Mucosa of descending colon (tissue), 3 donors: ENCODE measurements around the gene PCDHB13. TPM values are rescaled to one million over a fixed set of nuclear protein-coding genes. Genes with fewer than 3 reads are reported as not detected.

ENCODE experiments used
- ATAC-seq: fragments of 200-7000 bp; cut with Tn5 transposase; one replicate; pipeline ENCODE4 v1.9.1; 2020; ENCODE audit warnings: mild to moderate bottlenecking, moderate library complexity
- DNase-seq, 3 donors: peaks; one replicate each; pipeline ENCODE4 v3.0.0-alpha.2; 2020
- H3K36me3 ChIP-seq: fragments of 200-600 bp; one replicate; pipeline ENCODE4 v1.8.0; 2021; ENCODE audit warnings: low read depth, mild to moderate bottlenecking
- H3K4me1 ChIP-seq: fragments of 200-600 bp; one replicate; pipeline ENCODE4 v1.8.0; 2021; ENCODE audit warnings: low read depth, mild to moderate bottlenecking
- H3K4me3 ChIP-seq: fragments of 200-600 bp; one replicate; pipeline ENCODE4 v1.8.0; 2021; ENCODE audit warnings: mild to moderate bottlenecking
- H3K9me3 ChIP-seq: fragments of 200-600 bp; one replicate; pipeline ENCODE4 v1.8.0; 2021; ENCODE audit warnings: mild to moderate bottlenecking
- intact Hi-C, 2 donors: fragments of 100-400 bp; cut with DNase I in 1 of 2; cut with micrococcal nuclease in 1 of 2; formaldehyde crosslinking; loops; one replicate each; pipeline versions ENCODE4 v1.11.0 to v1.11.1; 2022; cut with DNase I, micrococcal nuclease
- total RNA-seq, 3 donors: library from RNA; stranded (reverse); fragmentation: NEBNext Ultra II Directional in 2 of 3; extraction: Animal tissue kit (Norgen Biotek cat#: 25700) in 2 of 3; gene quantifications; one replicate each; pipeline versions ENCODE4 v1.2.1 to v1.2.4, GENCODE V29; 2021 to 2023
- TF ChIP-seq, protein P1 (sequence below): fragments of 200-600 bp; IDR thresholded peaks from one replicate; pipeline ENCODE4 v1.8.0; 2022; ENCODE audit warnings: antibody characterized with exemption, mild to moderate bottlenecking
- donor health status: DM: no; HTN: no; CAD: no; lungs with moderate emphysema.
- donor health status: DM: no; HTN: no; CAD: no.
- donor health status: DM: no; HTN: yes; CAD: no.

PCDHB13 gene
- total RNA-seq, 3 donors from 2014 or later = 1.2 to 4.3 (median 1.9) TPM

DNA sequence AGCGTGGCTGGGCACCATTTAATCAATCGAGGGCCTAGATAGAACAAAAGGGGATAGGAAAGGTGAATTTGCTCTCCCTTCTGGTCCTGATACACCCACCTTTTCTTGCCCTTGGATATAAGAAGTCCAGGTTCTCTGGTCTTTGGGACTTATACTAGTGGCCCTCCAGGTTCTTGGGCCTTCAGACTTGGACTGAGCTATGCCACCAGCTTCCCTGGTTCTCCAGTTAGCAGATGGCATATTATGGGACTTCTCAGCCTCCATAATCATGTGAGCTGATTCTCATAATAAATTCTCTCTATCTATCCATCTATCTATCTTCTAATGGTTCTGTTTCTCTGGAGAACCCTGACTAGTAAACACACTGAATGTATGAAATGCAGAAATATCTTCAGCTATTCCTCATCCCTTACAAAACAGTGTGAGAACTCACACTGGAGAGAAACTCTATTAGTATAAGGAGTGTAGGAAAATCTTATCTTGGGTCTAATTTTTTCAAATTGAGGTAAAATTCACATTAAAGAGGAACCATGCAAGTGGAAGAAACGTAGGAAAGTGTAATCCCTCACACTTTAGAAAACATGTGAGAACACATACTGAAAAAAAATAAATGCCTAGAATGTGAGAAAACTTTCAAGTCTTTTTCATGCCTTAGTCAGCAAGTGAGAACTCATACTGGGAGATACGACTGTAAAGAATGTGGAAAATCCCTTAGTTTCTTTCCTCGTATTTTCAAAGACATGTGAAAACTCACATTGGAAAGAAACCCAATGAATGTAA lies 46.9 kb downstream of the PCDHB13 start:
- intact Hi-C loops = no loop called here
- H3K4me1 ChIP-seq = no peaks in the 10 kb centered on the region
- peaks cover 100% of the 10 kb centered on the region for H3K9me3 ChIP-seq
- TF ChIP-seq, protein P1, sequence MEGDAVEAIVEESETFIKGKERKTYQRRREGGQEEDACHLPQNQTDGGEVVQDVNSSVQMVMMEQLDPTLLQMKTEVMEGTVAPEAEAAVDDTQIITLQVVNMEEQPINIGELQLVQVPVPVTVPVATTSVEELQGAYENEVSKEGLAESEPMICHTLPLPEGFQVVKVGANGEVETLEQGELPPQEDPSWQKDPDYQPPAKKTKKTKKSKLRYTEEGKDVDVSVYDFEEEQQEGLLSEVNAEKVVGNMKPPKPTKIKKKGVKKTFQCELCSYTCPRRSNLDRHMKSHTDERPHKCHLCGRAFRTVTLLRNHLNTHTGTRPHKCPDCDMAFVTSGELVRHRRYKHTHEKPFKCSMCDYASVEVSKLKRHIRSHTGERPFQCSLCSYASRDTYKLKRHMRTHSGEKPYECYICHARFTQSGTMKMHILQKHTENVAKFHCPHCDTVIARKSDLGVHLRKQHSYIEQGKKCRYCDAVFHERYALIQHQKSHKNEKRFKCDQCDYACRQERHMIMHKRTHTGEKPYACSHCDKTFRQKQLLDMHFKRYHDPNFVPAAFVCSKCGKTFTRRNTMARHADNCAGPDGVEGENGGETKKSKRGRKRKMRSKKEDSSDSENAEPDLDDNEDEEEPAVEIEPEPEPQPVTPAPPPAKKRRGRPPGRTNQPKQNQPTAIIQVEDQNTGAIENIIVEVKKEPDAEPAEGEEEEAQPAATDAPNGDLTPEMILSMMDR = no peak
- no peak for DNase-seq
- no peak overlapping the region for H3K4me3 ChIP-seq
- H3K36me3 ChIP-seq = no peaks in the 10 kb centered on the region
- no peak for ATAC-seq

DNA sequence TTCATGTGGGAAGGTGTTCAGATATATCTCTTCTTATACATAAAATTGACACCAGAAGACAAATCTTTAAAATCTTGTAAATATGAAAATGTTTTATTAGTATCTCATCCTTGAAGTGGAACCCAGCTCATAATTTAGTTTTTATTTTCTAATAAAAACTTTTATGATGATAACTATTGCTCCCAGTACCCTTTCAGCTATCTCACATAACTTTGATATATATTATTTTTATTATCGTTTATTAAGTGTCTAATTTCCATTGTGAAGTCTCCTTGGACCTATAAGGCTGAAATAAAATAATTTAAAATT lies 47.5 kb downstream of the PCDHB13 start:
- intact Hi-C loops = no loop called here

More for the DNA sequence above, 47.5 kb downstream of the PCDHB13 start:
- TF ChIP-seq, protein P1 = no peak
- Histone ChIP-seq H3K36me3 (no peaks in the 10 kb centered on the region), H3K4me1 (no peaks in the 10 kb centered on the region), H3K4me3 (no peak overlapping the region), H3K9me3 (peaks cover 100% of the 10 kb centered on the region)
- DNase-seq (no peak), ATAC-seq (no peak)

Other genes with a start within 250 kb of the PCDHB13 start
- gene PCDHAC2, start 247.4 kb upstream of the PCDHB13 start, total RNA-seq = 1 to 10 TPM in 1 of 3 donors, under 1 TPM in 2; 0.31 to 1.3 (median 0.61) TPM
- gene PCDHB1, start 162.5 kb upstream of the PCDHB13 start, total RNA-seq = under 1 TPM in 1 of 3 donors, not detected in 2; 0.25 TPM
- gene PCDHB2, start 119.3 kb upstream of the PCDHB13 start, total RNA-seq = 1 to 10 TPM in 2 of 3 donors, under 1 TPM in 1; 0.82 to 5.5 (median 1.1) TPM
- gene PCDHB3, start 113.4 kb upstream of the PCDHB13 start, total RNA-seq = 1 to 10 TPM in 1 of 3 donors, under 1 TPM in 2; 0.58 to 1.9 (median 0.90) TPM
- 1 to 10 TPM in 1 of 3 donors, under 1 TPM in 2; 0.35 to 3.4 (median 0.80) TPM for gene PCDHB4, start 92.1 kb upstream of the PCDHB13 start, total RNA-seq
- gene PCDHB5, start 78.7 kb upstream of the PCDHB13 start, total RNA-seq = 1 to 10 TPM in 1 of 3 donors, under 1 TPM in 2; 0.41 to 3.0 (median 0.60) TPM
- gene PCDHB6, start 63.9 kb upstream of the PCDHB13 start, total RNA-seq = under 1 TPM; 0.24 to 0.60 (median 0.29) TPM
- 1 to 10 TPM in 1 of 3 donors, under 1 TPM in 1, not detected in 1; 0.55 to 2.5 TPM for gene PCDHB7, start 41.3 kb upstream of the PCDHB13 start, total RNA-seq
- gene PCDHB8, start 36.1 kb upstream of the PCDHB13 start, total RNA-seq = 1 to 10 TPM in 1 of 3 donors, under 1 TPM in 2; 0.12 to 2.1 (median 0.72) TPM
- gene PCDHB16, start 31.5 kb upstream of the PCDHB13 start, total RNA-seq = 1 to 10 TPM in 1 of 3 donors, under 1 TPM in 2; 0.49 to 3.4 (median 0.89) TPM
- gene PCDHB9, start 26.8 kb upstream of the PCDHB13 start, total RNA-seq = 1 to 10 TPM in 1 of 3 donors, under 1 TPM in 2; 0.26 to 2.4 (median 0.70) TPM
- 1 to 10 TPM in 1 of 3 donors, under 1 TPM in 2; 0.35 to 4.9 (median 0.60) TPM for gene PCDHB10, start 21.6 kb upstream of the PCDHB13 start, total RNA-seq
- 1 to 10 TPM in 2 of 3 donors, under 1 TPM in 1; 0.55 to 5.8 (median 1.3) TPM for gene PCDHB11, start 14.3 kb upstream of the PCDHB13 start, total RNA-seq
- 1 to 10 TPM in 1 of 3 donors, under 1 TPM in 2; 0.52 to 3.9 (median 0.67) TPM for gene PCDHB12, start 5.2 kb upstream of the PCDHB13 start, total RNA-seq
- gene PCDHB14, start 9.4 kb downstream of the PCDHB13 start, total RNA-seq = 1 to 10 TPM in 2 of 3 donors, under 1 TPM in 1; 0.98 to 6.1 (median 2.0) TPM
- gene PCDHB15, start 31.5 kb downstream of the PCDHB13 start, total RNA-seq = 1 to 10 TPM in 2 of 3 donors, under 1 TPM in 1; 0.69 to 4.3 (median 1.2) TPM
- gene SLC25A2, start 90.1 kb downstream of the PCDHB13 start, total RNA-seq = 1 to 10 TPM; 1.2 to 1.7 (median 1.5) TPM
- gene TAF7, start 106.9 kb downstream of the PCDHB13 start, total RNA-seq = 10 to 100 TPM; 52.6 to 70.4 (median 56.9) TPM
- 1 to 10 TPM in 1 of 3 donors, under 1 TPM in 2; 0.35 to 1.6 (median 0.43) TPM for gene PCDHGA1, start 116.6 kb downstream of the PCDHB13 start, total RNA-seq
- gene PCDHGA2, start 124.8 kb downstream of the PCDHB13 start, total RNA-seq = 1 to 10 TPM in 1 of 3 donors, under 1 TPM in 2; 0.41 to 3.8 (median 0.51) TPM
- gene PCDHGA3, start 129.9 kb downstream of the PCDHB13 start, total RNA-seq = 1 to 10 TPM in 1 of 3 donors, under 1 TPM in 2; 0.24 to 2.2 (median 0.43) TPM
- gene PCDHGB1, start 136.2 kb downstream of the PCDHB13 start, total RNA-seq = 1 to 10 TPM; 1.0 to 4.1 (median 1.2) TPM
- 1 to 10 TPM in 2 of 3 donors, under 1 TPM in 1; 0.90 to 4.6 (median 1.2) TPM for gene PCDHGA4, start 141.1 kb downstream of the PCDHB13 start, total RNA-seq
- gene PCDHGB2, start 146.1 kb downstream of the PCDHB13 start, total RNA-seq = 1 to 10 TPM; 1.5 to 5.7 (median 2.8) TPM
- gene PCDHGA5, start 150.2 kb downstream of the PCDHB13 start, total RNA-seq = 1 to 10 TPM; 1.2 to 4.2 (median 1.2) TPM
- gene PCDHGB3, start 156.3 kb downstream of the PCDHB13 start, total RNA-seq = 1 to 10 TPM; 2.0 to 6.3 (median 2.0) TPM
- gene PCDHGA6, start 160.0 kb downstream of the PCDHB13 start, total RNA-seq = 1 to 10 TPM; 1.6 to 6.7 (median 1.9) TPM
- gene PCDHGA7, start 168.8 kb downstream of the PCDHB13 start, total RNA-seq = 1 to 10 TPM; 1.0 to 5.6 (median 1.7) TPM
- gene PCDHGB4, start 173.8 kb downstream of the PCDHB13 start, total RNA-seq = 1 to 10 TPM in 2 of 3 donors, under 1 TPM in 1; 0.65 to 5.3 (median 1.2) TPM
- 1 to 10 TPM in 1 of 3 donors, under 1 TPM in 2; 0.78 to 3.8 (median 0.87) TPM for gene PCDHGA8, start 178.7 kb downstream of the PCDHB13 start, total RNA-seq
- gene PCDHGB5, start 184.0 kb downstream of the PCDHB13 start, total RNA-seq = 1 to 10 TPM; 3.1 to 9.8 (median 5.6) TPM
- 1 to 10 TPM; 2.6 to 6.7 (median 3.2) TPM for gene PCDHGA9, start 188.9 kb downstream of the PCDHB13 start, total RNA-seq
- gene PCDHGB6, start 194.1 kb downstream of the PCDHB13 start, total RNA-seq = 1 to 10 TPM; 2.3 to 8.5 (median 2.8) TPM
- gene PCDHGA10, start 199.1 kb downstream of the PCDHB13 start, total RNA-seq = 1 to 10 TPM; 3.5 to 6.1 (median 4.7) TPM
- 10 to 100 TPM in 1 of 3 donors, 1 to 10 TPM in 2; 4.2 to 17.9 (median 4.5) TPM for gene PCDHGB7, start 203.8 kb downstream of the PCDHB13 start, total RNA-seq
- gene PCDHGA11, start 207.1 kb downstream of the PCDHB13 start, total RNA-seq = 1 to 10 TPM; 1.8 to 5.6 (median 2.6) TPM
- 1 to 10 TPM; 2.6 to 5.5 (median 3.0) TPM for gene PCDHGA12, start 216.6 kb downstream of the PCDHB13 start, total RNA-seq